GM21381 (cell line): ENCODE data around the gene RHEB.

Source experiments
- ATAC-seq: cut with Tn5 transposase; IDR thresholded peaks from one replicate; pipeline ENCODE4 v1.9.1; 2021; ENCODE audit warnings: mild to moderate bottlenecking, moderate library complexity; ENCODE audit not compliant: unreplicated experiment

The RHEB gene

DNA sequence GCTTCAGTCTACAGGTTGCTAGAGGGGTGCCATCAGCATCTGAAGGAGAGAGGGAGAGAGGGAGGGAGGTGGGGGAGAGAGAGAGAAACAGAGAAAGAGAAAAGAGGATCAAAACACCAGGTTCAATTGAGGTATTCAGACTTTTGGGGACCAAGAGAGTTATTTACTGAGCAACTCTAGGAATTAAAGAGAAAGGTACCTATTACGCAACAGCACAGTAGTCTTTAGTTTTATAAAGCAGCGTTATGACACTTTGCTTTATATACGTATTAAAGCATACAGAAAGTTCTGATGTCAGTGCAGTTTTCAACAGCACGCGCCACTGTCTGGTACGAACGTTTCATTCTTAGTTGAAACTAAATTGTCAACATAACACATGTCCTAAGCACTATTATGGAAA lies 41.8 kb downstream of the RHEB start:
- ATAC-seq, result no peak

DNA sequence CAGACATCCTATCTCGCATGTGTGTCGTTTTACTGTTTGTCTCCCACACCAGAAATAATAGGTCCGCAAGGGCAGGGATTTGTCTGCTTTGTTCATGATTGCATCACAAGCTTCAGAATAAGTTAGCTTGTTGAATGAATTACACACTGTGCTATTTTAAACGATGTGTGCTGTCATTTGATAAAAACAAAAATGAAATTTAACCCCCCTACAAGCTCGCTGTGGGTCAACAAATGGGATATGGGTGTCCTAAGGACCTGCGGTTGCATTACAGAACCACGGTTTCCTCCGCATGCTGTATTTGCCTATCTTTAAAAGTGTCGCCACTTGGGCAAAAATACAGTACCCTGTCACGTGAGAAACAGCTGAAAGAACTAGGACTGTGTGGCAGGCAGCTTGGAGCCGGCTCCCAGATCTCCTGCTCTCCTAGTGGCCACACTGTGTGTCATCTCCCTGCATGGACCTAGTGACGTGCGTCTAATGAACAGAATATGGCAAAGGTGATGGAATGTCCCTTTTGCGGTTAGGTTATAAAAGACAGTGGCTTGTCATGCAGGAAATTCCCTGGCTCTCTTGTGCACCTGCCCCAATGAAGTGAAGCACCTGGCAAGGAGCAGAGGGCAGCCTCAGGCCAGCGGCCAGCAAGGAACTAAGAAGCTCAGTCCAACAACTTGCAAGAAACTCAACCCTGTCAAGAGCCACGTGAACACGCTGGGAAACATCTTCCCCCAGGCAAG lies 46.9 kb downstream of the RHEB start:
- ATAC-seq, result peak; percentile 36

DNA sequence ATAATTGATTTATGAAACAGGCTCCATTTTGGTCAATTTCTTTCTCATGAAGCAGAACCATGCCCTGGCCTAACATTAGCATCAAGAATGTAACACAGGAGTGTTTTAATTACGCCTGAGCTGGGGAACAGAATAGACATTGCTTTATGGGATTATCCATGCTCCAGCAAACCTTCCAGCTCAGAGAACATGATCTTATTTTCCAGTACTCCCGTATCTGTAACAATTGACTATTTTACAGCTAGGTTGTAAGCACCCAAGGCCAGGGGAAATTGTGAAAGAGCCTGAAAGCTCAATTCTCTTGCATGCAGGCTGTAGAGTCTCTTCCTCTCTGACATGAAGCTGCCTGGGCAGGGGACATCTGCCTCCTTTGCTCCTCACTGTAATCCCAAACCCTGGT lies 49.0 kb downstream of the RHEB start:
- no peak for ATAC-seq

DNA sequence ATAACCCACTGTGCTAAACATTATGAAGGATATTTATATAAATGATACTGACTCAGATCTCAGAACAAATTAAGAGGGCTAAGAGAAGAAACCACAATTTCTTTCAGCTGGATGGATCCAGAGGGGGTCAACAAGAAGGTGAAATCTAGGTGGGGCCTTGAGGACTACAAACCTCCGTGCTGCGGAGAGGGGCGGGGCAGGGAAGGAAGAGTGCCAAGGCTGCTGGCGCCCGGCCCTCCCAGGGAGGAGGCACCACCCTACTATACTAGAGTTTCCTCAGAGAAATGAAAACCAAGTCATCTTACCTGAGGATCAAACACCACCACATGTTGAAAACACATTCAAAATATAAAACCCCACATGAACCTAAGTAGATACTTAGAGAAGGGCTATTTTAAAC lies 50.4 kb downstream of the RHEB start:
- ATAC-seq, result no peak

DNA sequence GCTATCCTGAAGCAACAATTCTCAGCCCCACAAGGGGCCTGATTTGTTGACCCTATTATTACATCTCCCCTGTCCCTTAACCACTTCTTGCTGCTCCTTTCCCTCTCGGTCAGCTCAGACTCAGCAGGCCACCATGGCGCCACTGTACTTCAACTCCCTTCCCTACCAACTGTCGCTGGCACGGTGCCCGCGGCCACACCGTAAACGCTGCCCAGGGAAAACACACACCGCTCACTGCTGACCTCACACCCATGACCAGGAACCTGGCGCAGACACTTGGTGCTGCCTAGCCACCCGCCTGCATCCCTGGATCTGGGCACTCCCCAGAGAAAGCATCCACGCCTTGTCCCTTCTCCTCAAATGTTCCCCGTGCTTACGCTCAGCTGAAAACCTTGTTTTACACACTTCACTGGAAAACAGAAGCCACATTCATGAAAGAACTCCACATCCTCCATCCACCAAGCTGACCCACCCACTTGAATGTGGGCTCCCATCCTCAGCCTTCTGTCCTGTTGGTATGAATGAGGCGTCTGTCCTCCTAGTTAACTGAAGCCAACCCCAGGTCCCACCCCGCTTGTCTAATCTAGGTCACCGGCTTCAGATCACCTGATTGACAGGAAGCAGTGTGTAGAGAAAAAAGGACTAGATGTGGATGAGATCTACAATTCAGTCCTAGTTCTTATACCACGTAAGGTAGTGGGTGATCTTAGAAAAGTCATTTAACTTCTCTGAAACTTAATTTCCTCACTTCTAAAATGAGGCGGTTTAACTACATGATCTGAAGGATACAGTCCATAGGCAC lies 51.3 kb downstream of the RHEB start:
- no peak for ATAC-seq

DNA sequence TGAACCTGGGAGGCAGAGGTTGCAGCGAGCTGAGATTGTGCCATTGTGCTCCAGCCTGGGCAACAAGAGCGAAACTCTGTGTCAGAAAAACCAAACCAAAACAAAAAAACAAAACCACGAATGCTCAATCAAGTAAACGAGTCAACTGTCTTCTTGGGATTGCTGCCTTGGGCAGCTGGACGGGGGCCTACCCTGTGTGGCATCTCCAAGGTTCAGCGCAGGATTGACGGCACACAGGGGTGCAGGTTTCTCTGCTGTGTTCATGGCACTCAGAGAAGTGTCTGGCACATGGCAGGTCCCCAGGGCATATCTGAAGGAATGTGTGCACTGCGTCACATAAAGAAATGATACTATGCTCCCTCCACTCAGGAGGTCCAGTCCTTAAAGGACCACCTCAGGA lies 54.5 kb downstream of the RHEB start:
- ATAC-seq, result no peak

DNA sequence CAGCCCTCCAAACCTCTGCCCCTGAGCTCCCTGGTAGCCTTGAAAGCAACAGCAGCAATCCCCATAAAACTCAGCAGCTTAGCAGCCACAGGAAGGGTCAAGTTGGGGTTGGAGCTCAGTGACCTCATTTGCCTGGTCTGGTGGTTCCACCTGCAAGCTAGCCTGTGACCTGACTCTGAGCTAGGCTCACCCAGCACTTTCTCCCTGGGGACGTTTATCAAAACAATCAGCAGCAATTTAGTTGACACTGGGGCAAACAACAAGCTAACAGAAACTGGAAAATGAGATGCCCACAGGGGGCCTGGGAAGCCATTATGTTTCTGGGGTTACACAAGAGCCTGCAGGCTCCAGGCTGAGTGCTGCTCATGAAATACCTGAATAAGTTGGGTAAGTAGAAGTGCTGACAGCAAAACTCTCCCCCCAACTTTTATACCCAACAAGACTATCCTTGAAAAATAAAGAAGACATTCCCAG lies 57.4 kb downstream of the RHEB start:
- no peak for ATAC-seq

DNA sequence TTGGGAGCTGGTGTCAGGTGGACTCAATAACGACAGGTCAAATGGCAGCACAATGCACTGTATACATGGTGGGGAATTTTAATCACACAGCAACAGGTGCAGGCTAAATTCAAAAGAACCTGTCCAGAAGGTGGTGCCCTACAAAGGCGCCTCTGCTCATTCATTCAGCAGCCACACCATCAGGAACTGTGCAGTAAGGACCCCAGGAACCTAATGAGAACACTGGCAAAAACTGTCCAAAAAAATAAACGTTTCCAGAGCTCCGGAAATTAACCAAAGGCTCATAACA lies 57.8 kb downstream of the RHEB start:
- no peak for ATAC-seq

DNA sequence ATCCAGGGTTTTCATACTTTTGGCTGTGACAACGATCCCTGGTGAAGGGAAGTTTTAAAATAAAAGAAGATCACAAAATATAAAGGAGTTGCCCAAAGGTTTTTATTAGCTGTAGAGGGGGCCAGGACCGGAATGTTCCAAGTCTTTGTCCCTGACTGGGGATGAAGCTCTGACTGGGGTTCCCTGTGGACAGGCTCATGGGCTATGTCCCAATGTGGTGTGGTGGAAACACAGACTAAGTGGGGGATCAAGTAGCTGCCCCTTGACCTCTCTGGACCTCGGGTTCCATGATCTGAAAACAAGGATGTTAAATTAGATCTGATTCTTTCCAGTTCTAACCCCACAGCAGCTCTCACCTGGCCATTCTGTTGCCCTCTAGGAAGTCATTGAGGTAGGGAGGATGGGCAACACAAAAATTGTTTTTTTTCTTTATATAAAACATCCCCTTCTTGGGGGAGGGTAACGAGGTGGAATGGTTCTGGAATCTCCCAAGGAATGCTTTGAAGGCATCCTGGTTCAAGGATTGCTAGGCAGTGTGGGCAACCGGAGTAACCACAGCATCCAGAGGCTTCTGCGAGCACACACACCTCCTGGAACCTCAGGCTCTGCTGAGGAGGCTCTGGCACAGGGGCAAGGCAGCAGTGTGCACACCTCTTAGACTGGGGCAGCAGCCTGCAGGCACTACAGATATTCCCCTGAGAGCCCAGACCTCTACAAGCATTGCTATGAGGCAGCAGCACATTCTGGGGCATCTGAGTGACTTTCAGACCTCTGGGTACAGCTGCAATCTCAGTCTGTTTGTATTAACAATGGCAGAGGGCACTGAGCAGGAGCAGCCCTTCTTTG lies 58.4 kb downstream of the RHEB start:
- ATAC-seq, result no peak

DNA sequence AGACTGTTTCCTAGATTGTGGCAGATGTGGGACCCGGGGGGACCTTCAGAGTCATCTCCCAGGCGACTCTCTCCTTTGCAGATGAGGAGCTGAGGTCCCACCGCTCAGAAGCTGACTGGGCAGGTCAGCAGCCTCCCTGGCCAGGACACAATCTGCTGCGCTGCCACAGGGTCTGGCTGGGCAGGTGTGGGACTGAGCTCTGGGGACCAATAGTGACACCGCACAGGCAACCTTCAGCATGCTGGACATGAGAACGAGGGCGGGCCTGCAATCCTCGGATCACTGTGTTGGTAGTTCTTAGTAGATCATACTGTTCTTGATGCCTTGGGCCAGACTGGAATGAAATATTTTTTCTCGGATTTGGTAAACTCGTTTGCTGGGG lies 59.2 kb downstream of the RHEB start:
- ATAC-seq, result no peak

DNA sequence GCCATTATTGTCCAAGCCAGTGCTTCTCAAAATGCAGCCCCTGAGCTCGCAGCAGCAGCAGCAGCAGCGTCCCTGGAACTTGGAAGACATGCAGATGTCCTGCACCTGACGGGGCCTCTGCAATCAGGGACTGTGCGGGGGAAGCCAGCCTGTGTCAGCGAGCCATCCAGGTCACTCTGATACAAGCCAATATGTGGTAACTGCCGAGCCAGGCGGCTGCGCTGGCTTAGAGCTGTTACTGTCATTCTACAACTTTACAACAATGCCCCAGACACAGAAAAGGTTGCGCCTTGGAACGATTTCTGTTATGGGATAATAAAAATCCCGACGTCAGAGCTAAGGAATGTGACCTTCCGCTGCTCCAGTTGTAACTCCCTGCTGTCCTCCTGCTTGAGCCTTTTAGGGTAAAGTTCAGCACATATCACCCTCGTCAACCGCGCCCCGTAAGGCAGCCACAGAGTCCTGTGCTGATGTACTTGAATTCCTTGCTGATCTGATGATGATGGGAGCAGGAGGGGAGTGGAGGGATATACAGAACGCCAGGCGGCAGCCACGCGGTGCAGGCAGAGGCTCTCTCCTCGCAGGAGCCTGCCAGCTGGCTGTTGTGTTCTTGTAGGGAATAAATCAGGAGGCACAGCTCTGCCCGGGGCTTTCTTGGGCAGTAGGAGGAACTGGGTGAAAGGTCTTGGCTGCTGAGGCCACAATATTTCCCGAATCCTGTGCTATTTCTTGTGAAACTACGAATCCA lies 59.8 kb downstream of the RHEB start:
- ATAC-seq, result no peak

DNA sequence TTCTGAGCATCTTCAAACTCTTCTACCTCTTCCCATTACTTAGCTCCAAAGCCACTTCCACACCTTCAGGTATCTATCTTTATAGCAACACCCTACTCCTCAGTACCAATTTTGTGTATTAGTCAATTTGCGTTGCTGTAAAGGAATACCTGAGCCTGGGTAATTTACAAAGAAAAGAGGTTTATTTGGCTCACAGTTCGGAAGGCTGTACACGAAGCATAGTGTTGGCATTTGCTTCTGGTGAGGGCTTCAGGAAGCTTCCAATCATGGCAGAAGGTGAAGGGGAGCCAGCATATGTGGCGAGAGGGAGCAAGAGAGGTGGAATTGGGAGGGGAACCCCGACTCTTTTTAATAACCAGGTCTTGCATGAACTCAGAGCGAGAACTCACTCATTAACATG lies 62.2 kb downstream of the RHEB start:
- ATAC-seq, result no peak

DNA sequence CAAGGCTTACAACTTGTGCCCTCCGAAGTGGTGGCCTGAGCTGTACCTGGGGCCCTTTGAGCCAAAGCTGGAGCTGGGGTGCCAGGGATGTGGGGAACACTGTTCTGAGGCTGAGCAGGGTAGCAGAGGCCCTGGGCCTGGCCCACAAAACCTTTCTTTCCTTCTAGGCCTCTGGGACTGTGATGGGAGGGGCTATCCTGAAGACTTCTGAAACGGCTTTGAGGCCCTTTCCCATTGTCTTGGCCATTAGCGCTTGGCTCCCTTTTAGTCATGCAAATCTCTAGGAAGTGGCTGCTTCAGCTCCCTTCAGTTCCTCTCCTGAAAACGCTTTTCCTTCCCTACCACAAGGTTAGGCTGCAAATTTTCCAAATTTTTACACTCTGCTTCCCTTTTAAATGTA lies 62.9 kb downstream of the RHEB start:
- ATAC-seq, result no peak

DNA sequence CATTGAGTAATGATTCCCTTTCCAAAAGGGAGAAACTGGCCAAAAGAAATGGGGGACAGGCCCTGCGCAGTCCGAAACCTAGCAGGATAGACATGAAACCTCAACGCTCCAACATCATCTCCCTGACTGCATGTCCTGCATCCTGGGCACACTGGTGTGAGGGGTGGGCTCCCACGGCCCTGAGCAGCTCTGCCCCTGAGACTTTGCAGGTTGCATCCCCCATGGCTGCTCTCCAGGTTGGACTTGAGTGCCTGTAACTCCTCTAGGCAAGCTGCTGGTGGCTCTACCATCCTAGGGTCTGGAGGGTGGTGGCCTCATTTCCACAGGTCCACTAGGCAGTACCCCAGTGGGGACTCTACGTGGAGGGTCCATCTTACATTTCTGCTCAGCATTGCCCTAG lies 63.4 kb downstream of the RHEB start:
- no peak for ATAC-seq

DNA sequence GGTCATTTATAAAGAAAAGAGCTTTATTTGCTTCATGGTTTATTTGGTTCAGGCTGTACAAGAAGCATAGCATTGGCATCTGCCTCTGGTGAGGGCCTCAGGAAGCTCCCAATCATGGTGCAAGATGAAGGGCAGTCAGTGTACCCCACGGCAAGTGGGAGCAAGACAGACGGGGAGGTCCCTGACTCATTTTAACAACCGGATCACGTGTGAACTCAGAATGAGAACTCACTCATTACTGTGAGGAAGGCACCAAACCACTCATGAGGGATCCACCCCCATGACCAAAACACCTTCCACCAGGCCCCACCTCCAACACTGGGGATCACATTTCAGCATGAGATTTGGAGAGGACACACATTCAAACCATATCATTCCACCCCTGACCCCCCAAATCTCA lies 64.0 kb downstream of the RHEB start:
- ATAC-seq, result no peak

DNA sequence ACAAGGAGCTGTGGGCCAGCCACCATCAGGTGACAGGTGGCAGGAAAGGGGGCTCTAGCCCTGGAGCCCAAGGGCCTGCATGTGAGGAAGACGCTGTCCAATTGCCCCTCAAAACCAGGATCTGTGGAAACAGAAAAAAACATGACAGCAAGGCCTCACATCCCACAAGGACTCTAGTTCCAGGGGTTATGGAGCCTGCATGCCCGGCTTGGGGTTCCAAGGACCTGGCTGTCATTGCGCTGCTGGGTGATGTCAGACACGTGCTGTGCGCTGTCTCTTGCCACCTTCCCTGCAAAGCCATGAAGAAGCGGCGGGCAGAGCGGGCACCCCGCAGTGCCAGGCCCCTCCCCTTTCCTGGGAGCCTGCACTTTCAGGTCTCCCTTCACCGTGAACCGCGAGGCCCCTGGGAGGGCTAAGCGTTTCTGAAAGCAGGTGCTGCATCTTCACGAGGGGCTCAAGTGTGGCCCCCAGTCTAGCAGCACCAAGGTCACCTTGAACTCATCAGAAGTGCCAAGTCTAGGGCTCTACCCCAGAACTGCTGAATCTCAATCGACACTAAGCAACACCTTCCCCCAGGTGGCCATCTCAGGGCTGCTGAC lies 64.7 kb downstream of the RHEB start:
- ATAC-seq, result no peak

DNA sequence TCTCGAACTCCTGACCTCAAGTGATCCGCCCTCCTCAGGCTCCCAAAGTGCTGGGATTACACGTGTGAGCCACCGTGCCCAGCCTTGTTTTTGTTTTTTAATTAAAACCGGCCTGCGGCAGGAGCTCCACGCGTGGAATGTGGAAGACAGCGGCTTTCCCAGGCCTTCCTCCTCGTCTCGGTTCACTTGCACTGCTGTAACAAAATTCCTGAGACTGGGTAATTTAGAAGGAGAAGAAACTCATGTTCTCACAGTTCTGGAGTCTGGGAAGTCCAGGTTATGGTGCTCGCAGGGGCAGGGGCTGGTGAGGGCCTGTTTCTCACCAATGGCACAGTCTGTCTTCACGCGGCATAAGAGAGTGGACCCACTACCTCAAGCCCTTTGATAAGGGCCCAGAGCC lies 65.4 kb downstream of the RHEB start:
- no peak for ATAC-seq

DNA sequence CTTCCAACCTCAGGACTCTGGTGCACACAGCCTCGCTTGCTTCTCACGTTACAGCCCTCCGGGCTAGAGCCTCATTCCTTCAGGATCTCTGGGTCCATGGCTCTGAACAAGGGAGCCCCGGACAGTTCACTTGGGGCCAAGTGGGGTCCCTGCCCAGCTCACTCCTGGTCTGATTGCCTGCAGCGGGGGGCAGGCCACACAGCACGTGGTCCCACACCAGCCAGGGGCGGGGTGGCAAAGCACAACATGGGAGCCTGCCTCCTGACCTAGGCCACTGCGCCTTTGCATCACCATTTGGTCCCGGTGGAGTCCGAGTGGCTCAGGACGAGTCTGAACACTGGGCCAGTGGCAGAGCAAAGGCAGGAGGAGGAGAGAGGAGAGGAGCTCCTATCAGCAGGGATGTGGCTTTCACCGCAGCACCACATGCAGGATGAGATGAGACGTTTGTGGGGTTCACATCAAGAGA lies 66.3 kb downstream of the RHEB start:
- no peak for ATAC-seq

DNA sequence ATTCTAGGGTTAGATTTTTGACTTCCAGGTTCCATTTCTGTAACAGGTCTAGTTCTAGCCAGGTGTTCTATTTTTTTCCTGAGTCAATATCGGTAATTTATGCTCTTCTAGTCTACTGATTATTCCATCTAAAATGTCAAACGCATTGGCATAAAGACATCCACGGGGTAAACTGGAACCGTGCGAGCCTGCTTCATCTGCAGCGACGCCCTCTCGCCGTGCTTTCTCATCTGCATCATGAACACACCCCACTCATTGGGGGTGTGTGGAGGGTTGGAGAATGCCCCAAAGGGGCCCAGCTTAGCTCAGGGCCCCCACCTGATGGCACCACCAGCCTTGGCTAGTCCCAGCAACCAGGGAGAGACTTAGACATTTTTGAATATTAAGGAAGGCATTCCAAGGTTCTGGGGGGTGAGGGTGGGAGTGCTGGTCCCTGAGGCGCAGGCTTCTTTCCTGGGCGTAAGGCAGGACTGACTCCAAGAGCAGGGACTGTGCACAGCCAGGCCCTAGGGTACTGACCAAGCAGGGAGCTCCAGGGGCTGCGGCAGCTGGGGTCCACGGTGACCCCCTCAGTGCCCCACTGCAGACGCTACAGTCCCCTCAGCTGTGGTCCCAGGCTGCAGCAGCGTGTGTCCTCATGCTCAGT lies 66.9 kb downstream of the RHEB start:
- no peak for ATAC-seq
